SK-N-SH treated with all-trans-retinoic acid at 6 μM for 48 hours (cell line): ENCODE results near the gene PLCB1.

Experiments used
- ARNTL ChIP-seq: fragments of 450-650 bp; formaldehyde crosslinking; IDR thresholded peaks from 2 replicates; pipeline ENCODE4 v1.5.0; 2020; ENCODE audit warnings: low read depth, mild to moderate bottlenecking, moderate library complexity, borderline replicate concordance
- ISL1 ChIP-seq: fragments of 250-450 bp; sonication (Bioruptor Pico); IDR thresholded peaks from 2 replicates; pipeline ENCODE4 v2.1.2; 2022; ENCODE audit warnings: mild to moderate bottlenecking, moderate library complexity
- RARB ChIP-seq: fragments of 250-450 bp; sonication (Bioruptor Pico); IDR thresholded peaks from 2 replicates; pipeline ENCODE4 v1.8.0; 2021; ENCODE audit warnings: mild to moderate bottlenecking, moderate library complexity

- no peak for TF ChIP-seq RARB (CRISPR knock-in tag)
- no peak for TF ChIP-seq ISL1 (CRISPR knock-in tag)
- no peak for TF ChIP-seq ARNTL (CRISPR knock-in tag)
Observed at GRCh38 chr20:8507231-8507630, 375.2 kb downstream of the PLCB1 start.
